Right lobe of liver (tissue), 6 donors: ENCODE measurements around the gene PFKL. TPM values are rescaled to one million over a fixed set of nuclear protein-coding genes. Genes with fewer than 3 reads are reported as not detected.

Experiments used
- ATAC-seq, 4 donors: fragments of 200-7000 bp; cut with Tn5 transposase; one replicate each; pipeline ENCODE4 v1.9.1; 2020; ENCODE audit warnings: mild to moderate bottlenecking in 4 of 4, moderate library complexity in 4 of 4
- DNase-seq, 3 donors: peaks; one replicate each; pipeline ENCODE4 v3.0.0-alpha.2; 2020
- H3K27ac ChIP-seq, 3 donors: fragments of 200-600 bp; one replicate each; pipeline ENCODE4 v1.8.0; 2022
- H3K27me3 ChIP-seq, 2 donors: fragments of 200-600 bp; one replicate each; pipeline ENCODE4 v1.8.0; 2022
- H3K36me3 ChIP-seq, 4 donors: fragments of 200-600 bp; sonication (generic) in 1 of 4; one replicate each; pipeline versions ENCODE4 v1.5.1 to v1.8.0; 2017 to 2022; ENCODE audit warnings: control low read depth in 1 of 4
- H3K4me1 ChIP-seq, 4 donors: fragments of 200-600 bp; sonication (generic) in 1 of 4; one replicate each; pipeline versions ENCODE4 v1.5.1 to v1.8.0; 2017 to 2022; ENCODE audit warnings: control low read depth in 1 of 4
- H3K4me3 ChIP-seq, 3 donors: fragments of 200-600 bp; one replicate each; pipeline ENCODE4 v1.8.0; 2022
- H3K9me3 ChIP-seq, 4 donors: fragments of 200-600 bp; sonication (generic) in 1 of 4; one replicate each; pipeline versions ENCODE4 v1.5.1 to v1.8.0; 2017 to 2022; ENCODE audit warnings: control low read depth in 1 of 4
- CTCF ChIP-seq, 4 donors: fragments of 200-600 bp in 3 of 4; fragments of 450-650 bp in 1 of 4; IDR thresholded peaks; one replicate each; pipeline versions ENCODE4 v1.5.1 to v1.8.0; 2016 to 2022; ENCODE audit warnings: antibody characterized with exemption in 4 of 4, mild to moderate bottlenecking in 2 of 4
- POLR2A ChIP-seq: fragments of 450-650 bp; IDR thresholded peaks from one replicate; pipeline ENCODE4 v1.6.1; 2017; ENCODE audit warnings: antibody characterized with exemption, mild to moderate bottlenecking
- WGBS: methylation state at CpG from one replicate; pipeline ENCODE4 v1.1.6; 2018; ENCODE audit warnings: low coverage, low lambda C conversion rate; ENCODE audit not compliant: insufficient coverage; ENCODE audit errors: missing lambda C conversion rate; 5-methylcytosine and 5-hydroxymethylcytosine counted together
- intact Hi-C, 2 donors: fragments of 100-400 bp; cut with DNase I; formaldehyde crosslinking; loops; one replicate each; pipeline versions ENCODE4 v1.11.2 to v1.14.1; 2022
- total RNA-seq, 6 experiments: library from RNA; depleted of rRNA in 2 of 6; stranded (reverse); fragments of >200 nt in 2 of 6; fragmentation: NEBNext Ultra II Directional in 3 of 6; extraction: Animal tissue kit (Norgen Biotek cat#: 25700) in 3 of 6; gene quantifications; one replicate each; pipeline versions ENCODE4 v1.1.0 to v1.2.4, GENCODE V29; 2016 to 2023
- donor health status: DM: no; HTN: yes; CAD: no.
- donor health status: DM: no; HTN: no; CAD: no.
- donor health status: DM: no; HTN: no; CAD: no.
- donor health status: DM: no; HTN: yes; CAD: no.
- donor health status: DM: no; HTN: yes; CAD: no.

PFKL gene
- total RNA-seq, 6 experiments from 2014 or later = 68.3 to 97.6 (median 73.7) TPM

- Histone ChIP-seq H3K36me3 (no peaks in the 10 kb centered on the region), H3K4me3 (no peak overlapping the region), H3K9me3 (no peaks in the 10 kb centered on the region), H3K27ac (no peak overlapping the region), H3K4me1 (peaks cover 0 to 2% (median 0%) of the 10 kb centered on the region in 4 donors), H3K27me3 (peaks cover 0 to 3% of the 10 kb centered on the region in 2 donors)
- DNase-seq (peak in 1 of 3 donors; percentile 28), ATAC-seq (peak in 1 of 4 donors; percentile 3)
- intact Hi-C loops = no loop called here
- 53% methylated on average over 13 of the region's 22 CpGs for WGBS
- TF ChIP-seq POLR2A = no peak
- no peak for TF ChIP-seq CTCF (IDR thresholded peaks at IDR 0.05)
Observed at GRCh38 chr21:44347911-44348451, 48.1 kb downstream of the PFKL start.

GRCh38 chr21:44348861-44349260 is 49.0 kb downstream of the PFKL start:
- Histone ChIP-seq H3K27ac (no peak overlapping the region), H3K4me3 (no peak overlapping the region), H3K27me3 (peaks cover 0 to 3% of the 10 kb centered on the region in 2 donors), H3K36me3 (no peaks in the 10 kb centered on the region), H3K9me3 (no peaks in the 10 kb centered on the region), H3K4me1 (peaks cover 0 to 10% (median 3%) of the 10 kb centered on the region in 4 donors)
- no peak for TF ChIP-seq POLR2A
- TF ChIP-seq CTCF (IDR thresholded peaks at IDR 0.05) = no peak
- peak in 1 of 3 donors; percentile 49 for DNase-seq
- intact Hi-C loops = no loop called here
- no CpG with 5 or more reads among the region's 19 CpGs for WGBS
- ATAC-seq = no peak

GRCh38 chr21:44349416-44349846 is 49.6 kb downstream of the PFKL start:
- no peak for TF ChIP-seq CTCF (IDR thresholded peaks at IDR 0.05)
- TF ChIP-seq POLR2A = no peak
- Histone ChIP-seq H3K4me1 (peaks cover 0 to 10% (median 3%) of the 10 kb centered on the region in 4 donors), H3K9me3 (no peaks in the 10 kb centered on the region), H3K27ac (no peak overlapping the region), H3K36me3 (no peaks in the 10 kb centered on the region), H3K4me3 (no peak overlapping the region), H3K27me3 (peaks cover 0 to 3% of the 10 kb centered on the region in 2 donors)
- DNase-seq (peak in 1 of 3 donors; percentile 43), ATAC-seq (no peak)
- 93% methylated on average over 3 of the region's 12 CpGs for WGBS
- intact Hi-C loops = no loop called here

- intact Hi-C loops = no loop called here
- H3K27ac ChIP-seq = no peak overlapping the region
- 21% methylated on average over 28 of the region's 113 CpGs for WGBS
- TF ChIP-seq CTCF (IDR thresholded peaks at IDR 0.05) = no peak
- no peak for TF ChIP-seq POLR2A
- no peaks in the 10 kb centered on the region for H3K9me3 ChIP-seq
- H3K36me3 ChIP-seq = no peaks in the 10 kb centered on the region
- H3K4me3 ChIP-seq = no peak overlapping the region
- no peak for ATAC-seq
- DNase-seq = peak in 2 of 3 donors; percentile 45 to 50
- peaks cover 0 to 3% of the 10 kb centered on the region in 2 donors for H3K27me3 ChIP-seq
- peaks cover 0 to 10% (median 3%) of the 10 kb centered on the region in 4 donors for H3K4me1 ChIP-seq
Observed at GRCh38 chr21:44349847-44350772, 50.3 kb downstream of the PFKL start.
